HG03025 (cell line): Measurements from ENCODE around the gene DAZAP2.

Experiments
- ATAC-seq: cut with Tn5 transposase; IDR thresholded peaks from one replicate; pipeline ENCODE4 v1.9.1; 2021; ENCODE audit warnings: mild to moderate bottlenecking, moderate library complexity; ENCODE audit not compliant: unreplicated experiment, low FRiP score

DAZAP2 gene

GRCh38 chr12:51238510-51239334, at the start of gene DAZAP2:
TSS of gene DAZAP2 (plus strand) at chr12:51238826. CDS start at chr12:51238908, 82 bp downstream.
- peak; percentile 89 for ATAC-seq

GRCh38 chr12:51189790-51190355, 48.8 kb upstream of the DAZAP2 start:
- ATAC-seq: no peak

GRCh38 chr12:51190820-51191219, 47.8 kb upstream of the DAZAP2 start:
- ATAC-seq: no peak

DNA sequence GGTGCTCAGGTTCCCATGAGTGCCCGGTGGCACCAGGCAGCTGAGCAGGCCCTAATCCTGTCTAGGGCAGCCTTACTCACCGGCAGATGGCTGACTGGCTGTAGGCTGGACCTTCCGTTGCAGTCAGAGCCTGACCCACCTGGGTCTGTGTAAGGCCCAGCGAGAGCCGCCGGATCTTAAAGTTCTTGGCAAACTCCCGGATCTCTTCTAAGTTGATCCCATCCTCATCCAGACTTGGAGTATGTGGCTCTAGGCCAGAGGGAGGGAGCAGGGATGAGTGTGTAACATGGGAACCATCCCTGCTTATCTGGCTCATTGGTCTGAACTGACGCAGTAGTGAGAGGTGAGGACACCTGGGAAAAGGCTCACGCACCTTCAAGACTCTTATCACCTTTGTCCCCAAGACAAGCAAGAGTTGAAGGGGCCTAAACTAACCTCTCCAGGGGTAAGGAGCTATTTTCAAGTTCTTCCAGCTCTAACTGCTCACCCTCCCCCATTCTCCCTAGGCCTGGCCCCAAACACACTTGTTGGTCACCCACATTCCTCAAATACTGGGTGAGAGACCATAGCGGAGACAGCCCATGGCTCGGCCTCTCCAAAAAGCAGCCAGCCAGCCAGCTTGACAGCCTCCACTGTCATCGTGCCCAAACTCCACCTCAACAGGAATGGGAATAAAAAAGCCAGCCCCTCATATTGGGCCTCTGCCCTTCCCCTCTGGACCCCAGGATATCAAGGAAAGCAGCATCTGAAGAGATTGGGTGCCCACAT, 46.9 kb upstream of the DAZAP2 start:
- no peak for ATAC-seq

DNA sequence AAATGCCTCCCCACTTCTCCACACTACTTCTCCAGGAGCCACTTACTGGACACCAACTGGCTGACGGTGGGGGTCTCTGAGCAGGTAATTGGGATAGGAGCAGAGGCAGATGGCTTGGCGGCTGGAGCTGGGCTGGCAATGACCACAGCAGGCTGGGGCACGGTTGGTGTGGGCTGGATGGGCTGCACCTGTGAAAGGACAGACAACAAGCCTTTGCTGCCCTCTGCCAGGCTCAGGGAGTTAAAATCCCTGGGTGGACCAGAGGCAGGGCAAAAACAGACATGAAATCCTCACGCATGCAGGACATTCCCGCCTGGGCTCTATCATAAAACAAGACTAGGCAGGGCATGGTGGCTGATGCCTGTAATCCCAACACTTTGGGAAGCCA, 46.3 kb upstream of the DAZAP2 start:
- ATAC-seq: no peak

DNA sequence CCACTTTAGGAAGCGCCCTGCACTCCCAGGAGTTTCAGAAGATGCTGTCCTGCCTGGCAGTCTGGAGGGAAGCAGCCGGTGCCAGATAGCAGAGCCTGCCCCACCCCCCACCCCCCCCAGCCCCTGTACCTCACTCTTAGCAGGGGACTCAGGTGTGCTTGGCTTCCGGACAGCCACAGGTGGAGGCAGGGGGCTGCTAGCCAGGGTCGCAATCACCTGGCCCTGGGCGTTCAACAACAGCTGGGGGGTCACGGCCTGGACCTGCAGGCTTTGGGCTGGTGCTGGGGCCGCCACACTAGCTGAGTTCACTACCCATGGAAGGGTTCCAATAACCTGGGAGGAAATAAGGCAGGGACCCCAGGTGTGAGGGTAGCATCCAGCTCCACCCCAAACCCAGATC, 42.8 kb upstream of the DAZAP2 start:
- no peak for ATAC-seq

GRCh38 chr12:51196547-51196946, 42.1 kb upstream of the DAZAP2 start:
- ATAC-seq: no peak

DNA sequence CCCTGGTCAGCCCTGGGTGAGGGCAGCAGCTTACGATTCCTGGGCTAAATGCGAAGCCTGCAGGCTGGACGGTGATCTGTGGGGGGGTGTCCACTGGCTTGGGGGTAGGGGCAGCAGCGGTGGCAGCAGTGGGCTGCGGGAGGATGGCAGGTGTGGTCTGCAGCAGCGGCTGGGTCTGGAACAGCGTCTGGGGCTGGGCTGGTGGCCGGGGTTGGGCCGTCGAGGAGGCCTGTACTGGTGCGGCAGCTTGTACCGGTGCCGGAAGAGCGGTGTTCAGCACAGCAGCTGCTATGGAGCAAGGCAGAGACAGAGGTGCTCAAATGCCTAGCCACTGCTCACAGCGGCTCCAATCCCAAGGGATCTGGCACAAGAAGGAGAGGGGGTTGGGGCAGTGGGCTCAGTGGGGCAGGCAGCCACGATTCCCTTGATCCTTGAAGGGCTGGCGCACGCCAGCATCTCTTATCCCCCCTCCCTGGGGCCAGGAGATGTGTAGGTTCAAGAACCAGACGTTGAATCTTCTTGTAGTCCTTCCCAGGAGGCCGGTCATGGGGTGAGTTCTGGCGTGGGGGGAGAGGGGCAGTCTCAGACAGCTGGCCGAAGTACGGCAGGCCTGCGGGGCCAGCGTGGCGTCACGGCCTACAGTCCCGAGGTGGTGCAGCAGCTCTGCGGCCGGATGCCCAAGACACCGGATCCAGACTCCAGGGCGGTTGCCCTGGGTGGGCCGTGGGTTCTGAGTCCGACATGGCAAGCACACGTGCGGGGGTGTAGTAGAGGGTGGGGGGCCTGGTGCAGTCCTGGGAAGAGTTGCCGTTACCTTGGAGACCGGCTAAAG, 40.7 kb upstream of the DAZAP2 start:
- ATAC-seq: no peak

GRCh38 chr12:51198568-51199365, 39.9 kb upstream of the DAZAP2 start:
- ATAC-seq: no peak

DNA sequence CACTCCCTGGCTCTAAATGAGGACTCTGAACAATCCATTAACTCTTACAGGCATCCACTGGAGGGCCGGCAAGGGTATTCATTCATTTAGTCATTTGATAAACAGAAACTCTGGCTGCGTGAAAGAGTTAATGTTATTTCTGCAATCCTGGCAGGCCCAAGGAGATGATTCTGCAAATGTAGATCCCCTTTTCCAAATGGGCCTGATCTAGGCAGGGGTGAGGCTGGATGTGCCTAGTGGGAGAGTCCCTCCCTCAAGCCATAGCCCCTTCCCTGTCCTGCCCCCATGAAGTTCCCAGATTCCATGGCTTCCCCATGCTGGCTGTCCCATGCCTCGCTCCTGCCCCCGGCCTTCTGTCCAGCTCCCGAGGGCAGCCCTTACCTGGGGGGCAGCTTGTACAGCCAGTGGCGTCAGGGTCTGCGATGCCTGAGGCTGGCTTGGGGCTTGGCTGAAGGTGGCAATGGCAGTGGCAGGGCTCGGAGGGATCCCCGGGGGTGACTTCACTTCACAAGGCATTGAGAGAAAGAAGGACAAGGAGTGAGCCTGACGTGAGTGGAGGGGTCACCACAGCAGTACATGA, 39.2 kb upstream of the DAZAP2 start:
- no peak for ATAC-seq

- no peak for ATAC-seq
Measured at GRCh38 chr12:51200156-51200555, 38.5 kb upstream of the DAZAP2 start.

GRCh38 chr12:51200806-51201205, 37.8 kb upstream of the DAZAP2 start:
- ATAC-seq: no peak

GRCh38 chr12:51202718-51203117, 35.9 kb upstream of the DAZAP2 start:
- ATAC-seq: no peak

DNA sequence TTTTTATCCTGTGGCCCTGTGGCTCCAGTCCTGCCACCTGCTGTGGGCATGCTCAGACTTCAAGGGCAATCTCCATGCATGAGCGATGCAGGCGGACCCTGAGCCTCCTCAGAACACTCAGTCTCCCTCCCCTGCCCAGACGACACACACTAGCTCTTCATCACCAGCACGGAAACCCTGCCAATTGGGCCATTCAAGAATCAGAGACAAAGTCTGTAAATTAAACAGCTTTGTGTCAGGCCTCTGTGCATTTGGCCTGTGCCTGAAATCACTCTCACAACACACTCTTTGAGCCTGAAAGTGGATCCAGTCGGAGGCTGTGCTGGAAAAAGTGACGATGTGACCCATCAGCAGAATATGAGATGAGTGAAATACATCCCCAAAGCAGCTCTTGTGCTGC, 33.3 kb upstream of the DAZAP2 start:
- ATAC-seq: no peak

DNA sequence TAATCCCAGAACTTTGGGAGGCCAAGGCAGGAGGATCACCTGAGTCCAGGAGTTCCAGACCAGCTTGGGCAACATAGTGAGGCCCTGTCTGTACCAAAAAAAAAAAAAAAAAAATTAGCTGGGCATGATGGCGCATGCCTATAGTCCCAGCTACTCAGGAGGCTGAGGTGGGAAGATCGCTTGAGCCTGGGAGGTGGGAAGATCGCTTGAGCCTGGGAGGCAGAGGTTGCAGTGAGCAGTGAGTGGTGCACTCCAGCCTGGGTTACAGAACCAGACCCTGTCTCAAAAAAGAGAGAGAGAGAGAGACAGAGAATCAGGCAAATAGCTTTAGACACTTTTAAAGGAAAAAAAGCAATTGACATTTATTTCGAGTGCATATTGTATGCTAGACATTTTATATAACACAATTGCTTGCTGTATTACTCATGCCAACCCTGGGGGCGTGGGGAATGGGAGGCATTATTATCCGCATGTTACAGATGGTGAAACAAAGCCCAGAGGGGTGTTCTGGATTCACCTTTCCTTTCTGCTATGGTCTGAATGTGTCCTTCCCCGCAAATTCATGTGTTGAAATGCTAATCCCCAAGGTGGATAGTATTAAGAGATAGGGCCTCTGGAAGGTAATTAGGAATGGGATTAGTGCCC, 30.5 kb upstream of the DAZAP2 start:
- ATAC-seq: no peak

DNA sequence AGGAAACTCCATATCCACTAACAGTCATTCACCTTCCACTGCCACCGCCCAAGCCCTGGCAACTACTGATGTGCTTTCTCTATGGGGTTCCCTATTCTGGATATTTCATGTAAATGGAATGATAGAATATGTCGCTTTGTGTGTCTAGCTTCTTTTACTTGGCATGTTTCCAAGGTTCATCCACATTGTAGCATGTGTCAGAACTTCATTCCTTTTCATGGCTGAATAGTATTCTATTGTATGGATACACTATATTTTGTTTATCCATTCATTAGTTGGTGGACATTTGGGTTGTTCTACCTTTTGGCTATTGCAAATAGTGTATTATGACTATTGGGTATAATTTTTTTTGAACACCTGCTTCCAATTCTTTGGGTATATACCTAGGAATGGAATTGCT, 29.4 kb upstream of the DAZAP2 start:
- ATAC-seq: no peak

- ATAC-seq: no peak
Measured at GRCh38 chr12:51210690-51211395, 27.8 kb upstream of the DAZAP2 start.

DNA sequence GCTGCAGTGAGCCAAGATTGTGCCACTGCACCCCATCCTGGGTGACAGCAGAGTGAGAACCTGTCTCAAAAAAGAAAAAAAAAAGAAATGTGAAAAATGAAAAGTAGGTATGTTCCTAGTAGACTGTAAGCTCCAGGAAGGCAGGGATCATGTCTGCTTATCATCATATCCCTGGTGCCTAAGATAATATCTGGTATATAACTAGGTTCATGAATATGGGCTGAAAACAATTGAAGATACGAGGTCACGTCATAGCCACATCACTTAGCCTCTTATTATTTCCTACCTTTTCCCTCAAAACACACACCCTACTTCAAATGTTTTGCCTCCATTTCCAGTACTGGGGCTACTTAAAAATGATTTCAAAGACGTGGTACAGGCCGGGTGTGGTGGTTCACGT, 23.7 kb upstream of the DAZAP2 start:
- no peak for ATAC-seq
